NCI-H1417 (cell line): Measurements from ENCODE around the gene TPM2.

Experiments used
- DNase-seq, 3 experiments: peaks; one replicate each; lab custom pipeline; 2025; lab: John Stamatoyannopoulos, UW

TPM2 gene

GRCh38 chr9:35718721-35719511 lies 29.2 kb upstream of the TPM2 start:
- no peak for DNase-seq

- no peak for DNase-seq
These were observed 27.6 kb upstream of the TPM2 start for GRCh38 chr9:35717132-35717870.

GRCh38 chr9:35716230-35716629 lies 26.5 kb upstream of the TPM2 start:
- DNase-seq = no peak

GRCh38 chr9:35714579-35715252 lies 25.0 kb upstream of the TPM2 start:
- no peak for DNase-seq

GRCh38 chr9:35714123-35714522 lies 24.4 kb upstream of the TPM2 start:
- DNase-seq = no peak

GRCh38 chr9:35713578-35713977 lies 23.9 kb upstream of the TPM2 start:
- no peak for DNase-seq

- no peak for DNase-seq
These were observed 23.2 kb upstream of the TPM2 start for GRCh38 chr9:35712762-35713400.

- DNase-seq = no peak
These were observed 22.0 kb upstream of the TPM2 start for GRCh38 chr9:35711501-35712428.

- DNase-seq = no peak
These were observed 21.2 kb upstream of the TPM2 start for GRCh38 chr9:35710818-35711500.

- DNase-seq = no peak
These were observed 18.4 kb upstream of the TPM2 start for GRCh38 chr9:35708146-35708545.

GRCh38 chr9:35706951-35707350 lies 17.2 kb upstream of the TPM2 start:
- DNase-seq = no peak

GRCh38 chr9:35705836-35706430 lies 16.2 kb upstream of the TPM2 start:
- DNase-seq = no peak

GRCh38 chr9:35705372-35705771 lies 15.6 kb upstream of the TPM2 start:
- no peak for DNase-seq

GRCh38 chr9:35703906-35704672 lies 14.4 kb upstream of the TPM2 start:
- no peak for DNase-seq

- no peak for DNase-seq
These were observed 13.0 kb upstream of the TPM2 start for GRCh38 chr9:35702696-35703095.

- no peak for DNase-seq
These were observed 11.2 kb upstream of the TPM2 start for GRCh38 chr9:35700942-35701341.

GRCh38 chr9:35700031-35700430 lies 10.3 kb upstream of the TPM2 start:
- DNase-seq = no peak

- DNase-seq = no peak
These were observed 8.5 kb upstream of the TPM2 start for GRCh38 chr9:35698231-35698630.

GRCh38 chr9:35697486-35697885 lies 7.8 kb upstream of the TPM2 start:
- DNase-seq = no peak
